Hepatocyte (in vitro differentiated cells): ENCODE results near the gene CREB5.

Experiments
- CTCF ChIP-seq: fragments of 200-600 bp; sonication (generic); IDR thresholded peaks from 2 replicates; pipeline ENCODE4 v1.5.1; 2016; ENCODE audit warnings: antibody characterized with exemption, mild to moderate bottlenecking; ENCODE audit not compliant: poor library complexity
- EZH2 ChIP-seq: fragments of 200-600 bp; sonication (generic); IDR thresholded peaks from 2 replicates; pipeline ENCODE4 v1.6.1; 2016; ENCODE audit warnings: antibody characterized with exemption, mild to moderate bottlenecking, borderline replicate concordance
- EZH2phosphoT487 ChIP-seq: fragments of 200-600 bp; sonication (generic); IDR thresholded peaks from one replicate; pipeline ENCODE4 v1.6.1; 2018; ENCODE audit warnings: antibody characterized with exemption, mild to moderate bottlenecking, low read depth, moderate library complexity; ENCODE audit not compliant: unreplicated experiment, severe bottlenecking

- TF ChIP-seq CTCF (no peak), EZH2 (no peak), EZH2phosphoT487 (no peak)
These were observed 326.1 kb downstream of the CREB5 start for GRCh38 chr7:28738412-28738811.
